Measurements from ENCODE around the gene SMOC2.
A peak's percentile ranks its signal among the peaks of the same experiment; 100 is the strongest.

GRCh38 chr6:168557512-168557911 lies 116.5 kb downstream of the SMOC2 start:
- TF ChIP-seq CTCF (tag by site-specific recombination; IDR thresholded peaks at IDR 0.05), result no peak
- TF ChIP-seq ZBTB11 (tag by site-specific recombination; conservative IDR thresholded peaks at IDR 0.05; ENCODE audit: low read depth), result no peak
- TF ChIP-seq ZNF449 (tag by site-specific recombination; IDR thresholded peaks at IDR 0.05), result no peak
- no peak for TF ChIP-seq ZSCAN30 (tag by site-specific recombination; IDR thresholded peaks at IDR 0.05)
- no peak for TF ChIP-seq ZNF747 (tag by site-specific recombination; IDR thresholded peaks at IDR 0.05)
- TF ChIP-seq ZNF202 (tag by site-specific recombination; IDR thresholded peaks at IDR 0.05; ENCODE audit: borderline replicate concordance), result no peak
- no peak for TF ChIP-seq ZNF560 (tag by site-specific recombination; IDR thresholded peaks at IDR 0.05; ENCODE audit: borderline replicate concordance)
- TF ChIP-seq ZBTB10 (tag by site-specific recombination; IDR thresholded peaks at IDR 0.05), result no peak
- peak; percentile 68 for TF ChIP-seq ZBTB21 (tag by site-specific recombination; IDR thresholded peaks at IDR 0.05)

Measured in HEK293 (cell line).